ENCODE results near the gene RGS19. TPM values are rescaled to one million over a fixed set of nuclear protein-coding genes. Genes with fewer than 3 reads are reported as not detected.

RGS19 gene
- total RNA-seq, 2 donors from 2014 or later, result 42.8 to 50.9 TPM

- H3K36me3 Mint-ChIP-seq (ENCODE audit: low read depth), result peaks cover 5% of the 10 kb centered on the region
- ATAC-seq (no peak), DNase-seq (no peak)
- H3K4me1 Mint-ChIP-seq, result peaks cover 4% of the 10 kb centered on the region
- H3K27me3 Mint-ChIP-seq, result no peaks in the 10 kb centered on the region
- no peak overlapping the region for H3K4me3 Mint-ChIP-seq
- H3K27ac Mint-ChIP-seq, result no peak overlapping the region
- H3K9me3 ChIP-seq (ENCODE audit: control insufficient read depth, low read length, poor library complexity, severe bottlenecking), result no peaks in the 10 kb centered on the region
These were observed 53.4 kb downstream of the RGS19 start for GRCh38 chr20:64025826-64026412.

GRCh38 chr20:64025101-64025825, 54.1 kb downstream of the RGS19 start:
- no peaks in the 10 kb centered on the region for H3K9me3 ChIP-seq (ENCODE audit: control insufficient read depth, low read length, poor library complexity, severe bottlenecking)
- Mint-ChIP-seq H3K4me1 (peaks cover 3% of the 10 kb centered on the region), H3K36me3 (ENCODE audit: low read depth) (peaks cover 3% of the 10 kb centered on the region), H3K27me3 (no peaks in the 10 kb centered on the region), H3K4me3 (no peak overlapping the region), H3K27ac (no peak overlapping the region)
- no peak for ATAC-seq
- DNase-seq, result no peak

- H3K9me3 ChIP-seq (ENCODE audit: control insufficient read depth, low read length, poor library complexity, severe bottlenecking), result no peaks in the 10 kb centered on the region
- peaks cover 2% of the 10 kb centered on the region for H3K36me3 Mint-ChIP-seq (ENCODE audit: low read depth)
- peak overlapping the region; percentile 24 for H3K27ac Mint-ChIP-seq
- DNase-seq, result no peak
- no peaks in the 10 kb centered on the region for H3K27me3 Mint-ChIP-seq
- no peak overlapping the region for H3K4me3 Mint-ChIP-seq
- no peak for ATAC-seq
- H3K4me1 Mint-ChIP-seq, result peaks cover 2% of the 10 kb centered on the region
These were observed 55.0 kb downstream of the RGS19 start for GRCh38 chr20:64024141-64024990.

GRCh38 chr20:64023361-64024140, 55.8 kb downstream of the RGS19 start:
- ATAC-seq (no peak), DNase-seq (no peak)
- Mint-ChIP-seq H3K27ac (peak overlapping the region; percentile 24), H3K27me3 (no peaks in the 10 kb centered on the region), H3K4me1 (peaks cover 4% of the 10 kb centered on the region), H3K4me3 (no peak overlapping the region), H3K36me3 (ENCODE audit: low read depth) (peaks cover 6% of the 10 kb centered on the region)
- no peaks in the 10 kb centered on the region for H3K9me3 ChIP-seq (ENCODE audit: control insufficient read depth, low read length, poor library complexity, severe bottlenecking)

Other genes starting within 250 kb of the RGS19 start
- gene ZBTB46, start 248.3 kb downstream of the RGS19 start, total RNA-seq, result under 1 TPM; 0.21 to 0.72 TPM
- not detected for gene ABHD16B, start 218.0 kb downstream of the RGS19 start, total RNA-seq
- 10 to 100 TPM; 26.9 to 29.9 TPM for gene TPD52L2, start 214.2 kb downstream of the RGS19 start, total RNA-seq
- gene DNAJC5, start 184.4 kb downstream of the RGS19 start, total RNA-seq, result 10 to 100 TPM; 35.7 to 39.0 TPM
- 10 to 100 TPM; 41.6 to 42.5 TPM for gene UCKL1, start 123.1 kb downstream of the RGS19 start, total RNA-seq
- 10 to 100 TPM; 17.9 to 18.8 TPM for gene ZNF512B, start 109.6 kb downstream of the RGS19 start, total RNA-seq
- gene SAMD10, start 99.9 kb downstream of the RGS19 start, total RNA-seq, result 10 to 100 TPM; 17.2 to 20.2 TPM
- 10 to 100 TPM; 63.8 to 64.9 TPM for gene PRPF6, start 98.4 kb downstream of the RGS19 start, total RNA-seq
- 10 to 100 TPM in 1 of 2 donors, 1 to 10 TPM in 1; 7.8 to 10.4 TPM for gene C20orf204, start 43.3 kb downstream of the RGS19 start, total RNA-seq
- gene SOX18, start 29.9 kb downstream of the RGS19 start, total RNA-seq, result not detected
- 10 to 100 TPM; 20.0 to 21.0 TPM for gene TCEA2, start 16.3 kb downstream of the RGS19 start, total RNA-seq
- 1 to 10 TPM; 1.4 to 2.7 TPM for gene OPRL1, start 564 bp upstream of the RGS19 start, total RNA-seq
- not detected for gene LKAAEAR1, start 4.9 kb upstream of the RGS19 start, total RNA-seq
- not detected for gene NPBWR2, start 28.0 kb upstream of the RGS19 start, total RNA-seq
- not detected for gene MYT1, start 84.9 kb upstream of the RGS19 start, total RNA-seq
- 10 to 100 TPM; 70.9 to 71.5 TPM for gene PCMTD2, start 176.2 kb upstream of the RGS19 start, total RNA-seq

Measured in T-helper 17 cell (primary cell).